KOPT-K1 (cell line): Measurements from ENCODE around the gene DDI2.

ENCODE experiments used
- H3K27ac ChIP-seq: fragments of 200-600 bp; sonication (generic); 2 replicates; pipeline ENCODE4 v1.5.1; 2016; ENCODE audit warnings: antibody characterized with exemption, mild to moderate bottlenecking, low read depth, low read length; ENCODE audit not compliant: poor library complexity, severe bottlenecking
- H3K36me3 ChIP-seq: fragments of 200-600 bp; sonication (generic); 2 replicates; pipeline ENCODE4 v1.5.1; 2017; ENCODE audit warnings: antibody characterized with exemption, mild to moderate bottlenecking, low read length, moderate library complexity; ENCODE audit not compliant: insufficient read depth
- H3K9me3 ChIP-seq: fragments of 200-600 bp; sonication (generic); 2 replicates; pipeline ENCODE4 v1.5.1; 2017; ENCODE audit warnings: antibody characterized with exemption, low read length, mild to moderate bottlenecking; ENCODE audit not compliant: insufficient read depth, poor library complexity, severe bottlenecking

The DDI2 gene

DNA sequence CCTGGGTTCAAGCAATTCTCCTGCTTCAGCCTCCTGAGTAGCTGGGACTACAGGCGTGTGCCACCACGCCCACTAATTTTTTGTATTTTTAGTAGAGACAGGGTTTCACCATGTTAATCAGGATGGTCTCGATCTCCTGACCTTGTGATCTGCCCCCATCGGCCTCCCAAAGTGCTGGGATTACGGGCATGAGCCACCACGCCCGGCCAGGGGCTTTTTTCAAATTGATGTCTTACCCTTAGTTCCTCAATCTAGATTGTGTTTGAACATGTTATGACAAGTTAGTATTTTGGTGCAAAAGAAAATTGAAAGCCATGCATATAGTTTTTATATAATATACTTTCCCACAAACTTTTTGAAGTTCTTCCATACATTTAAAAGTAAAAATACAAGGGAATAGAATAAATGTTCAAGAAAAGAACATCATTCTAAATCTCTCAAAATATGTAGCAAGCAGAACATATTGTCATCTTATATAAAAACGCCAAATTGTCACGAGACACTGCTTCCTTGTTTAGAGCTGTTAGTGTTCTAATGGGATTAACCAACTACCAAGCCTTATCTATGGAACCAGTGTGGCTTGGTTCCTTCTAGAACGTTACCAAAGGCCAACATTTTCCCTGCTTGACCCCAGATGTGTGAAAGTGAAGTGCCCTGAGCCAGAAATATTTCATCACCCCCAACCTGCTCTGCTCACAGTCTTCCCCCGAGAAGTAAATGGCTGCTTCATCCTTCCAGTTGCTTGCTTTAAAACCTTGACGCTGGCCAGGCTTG lies 57.3 kb downstream of the DDI2 start:
- Histone ChIP-seq H3K27ac (no peak overlapping the region), H3K9me3 (no peaks in the 10 kb centered on the region), H3K36me3 (no peaks in the 10 kb centered on the region)

- no peaks in the 10 kb centered on the region for H3K36me3 ChIP-seq
Observed at GRCh38 chr1:15676010-15676409, 58.8 kb downstream of the DDI2 start.

DNA sequence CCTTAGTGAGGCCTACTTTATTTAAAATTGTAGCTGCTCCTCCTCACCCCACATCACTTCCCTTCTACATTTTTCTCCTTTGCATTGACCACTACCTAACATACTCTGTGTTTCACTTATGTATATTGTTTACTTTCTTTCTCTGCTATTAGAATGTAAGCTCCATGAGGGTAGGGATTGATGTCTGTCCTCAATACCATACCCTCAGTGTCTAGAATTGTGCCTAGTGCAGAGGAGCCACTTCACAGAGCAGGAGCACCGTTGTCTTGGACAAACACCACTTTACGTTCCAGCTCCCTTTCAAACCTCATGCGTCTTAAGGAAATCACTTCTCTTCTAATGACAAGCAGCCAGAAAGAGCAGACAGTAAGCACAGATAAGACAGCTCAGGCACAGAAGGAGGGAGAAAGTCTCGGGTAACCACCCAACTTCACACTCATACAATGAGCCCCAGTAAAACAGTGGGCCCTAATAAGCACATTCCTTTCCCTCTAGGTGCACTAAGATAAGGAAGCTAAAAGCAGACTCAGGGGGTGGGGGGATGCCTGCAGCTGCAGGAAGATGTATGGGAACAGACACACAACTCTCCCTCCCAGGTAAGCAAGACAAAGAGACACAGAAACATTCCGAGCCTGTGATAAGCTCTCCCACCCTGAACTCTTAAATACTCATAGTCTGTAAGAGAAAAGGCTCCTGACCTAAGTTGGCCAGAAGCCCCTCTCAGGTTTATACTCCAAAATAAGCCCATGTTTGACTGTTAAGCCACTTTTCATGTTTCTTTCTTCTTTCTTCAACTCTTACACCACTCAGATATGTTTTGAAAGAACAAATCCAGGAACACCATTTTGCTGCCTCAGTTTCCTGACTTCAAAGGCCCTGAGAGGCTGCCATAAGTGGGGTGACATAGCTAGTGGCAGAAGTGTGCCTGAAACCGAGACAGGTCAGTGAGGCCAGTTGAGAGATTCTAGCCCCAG lies 59.7 kb downstream of the DDI2 start:
- H3K9me3 ChIP-seq = no peaks in the 10 kb centered on the region
- H3K36me3 ChIP-seq = no peaks in the 10 kb centered on the region
- H3K27ac ChIP-seq = no peak overlapping the region

More at GRCh38 chr1:15676010-15676409, 58.8 kb downstream of the DDI2 start:
- H3K27ac ChIP-seq = no peak overlapping the region
- H3K9me3 ChIP-seq = no peaks in the 10 kb centered on the region

GRCh38 chr1:15678578-15678977 lies 61.3 kb downstream of the DDI2 start:
- Histone ChIP-seq H3K9me3 (no peaks in the 10 kb centered on the region), H3K27ac (no peak overlapping the region)

GRCh38 chr1:15680131-15680530 lies 62.9 kb downstream of the DDI2 start:
- H3K36me3 ChIP-seq = no peaks in the 10 kb centered on the region
- H3K27ac ChIP-seq = no peak overlapping the region
- H3K9me3 ChIP-seq = no peaks in the 10 kb centered on the region

More at GRCh38 chr1:15678578-15678977, 61.3 kb downstream of the DDI2 start:
- H3K36me3 ChIP-seq = no peaks in the 10 kb centered on the region

DNA sequence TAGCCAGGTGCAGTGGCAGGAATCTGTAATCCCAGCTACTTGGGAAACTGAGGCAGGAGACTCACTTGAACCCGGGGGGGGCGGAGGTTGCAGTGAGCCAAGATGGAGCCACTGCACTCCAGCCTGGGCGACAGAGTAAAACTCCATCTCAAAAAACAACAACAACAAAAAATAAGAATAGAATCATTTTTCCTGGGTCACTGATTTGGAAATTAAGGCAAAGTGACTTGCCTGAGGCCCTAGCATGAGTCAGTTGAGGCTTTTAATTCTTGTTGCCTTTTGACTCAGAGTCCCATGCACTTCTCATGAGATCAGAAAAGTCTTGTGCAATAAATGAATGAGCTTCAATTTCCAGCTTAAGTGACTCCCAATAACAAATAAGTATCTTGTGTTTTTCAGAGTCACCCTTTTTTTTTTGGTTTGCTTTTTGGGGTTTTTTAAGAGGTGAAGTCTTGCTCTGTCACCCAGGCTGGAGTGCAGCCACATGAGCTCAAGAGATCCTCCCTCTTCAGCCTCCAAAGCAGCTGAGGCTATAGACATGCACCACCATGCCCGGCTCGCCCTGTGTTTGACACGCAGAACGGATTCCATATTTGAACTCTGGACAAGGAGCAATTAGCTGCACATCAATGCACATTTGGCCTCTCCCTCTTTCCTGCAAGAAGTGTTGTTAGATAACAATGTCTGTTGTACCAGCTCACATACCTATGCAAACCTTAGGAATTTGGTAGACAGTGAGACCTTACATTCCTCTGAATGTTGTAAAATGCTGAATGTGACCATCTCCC lies 63.5 kb downstream of the DDI2 start:
- Histone ChIP-seq H3K36me3 (no peaks in the 10 kb centered on the region), H3K9me3 (no peaks in the 10 kb centered on the region), H3K27ac (no peak overlapping the region)

- H3K36me3 ChIP-seq = no peaks in the 10 kb centered on the region
- H3K27ac ChIP-seq = no peak overlapping the region
- H3K9me3 ChIP-seq = no peaks in the 10 kb centered on the region
Observed at GRCh38 chr1:15681349-15682292, 64.4 kb downstream of the DDI2 start.

DNA sequence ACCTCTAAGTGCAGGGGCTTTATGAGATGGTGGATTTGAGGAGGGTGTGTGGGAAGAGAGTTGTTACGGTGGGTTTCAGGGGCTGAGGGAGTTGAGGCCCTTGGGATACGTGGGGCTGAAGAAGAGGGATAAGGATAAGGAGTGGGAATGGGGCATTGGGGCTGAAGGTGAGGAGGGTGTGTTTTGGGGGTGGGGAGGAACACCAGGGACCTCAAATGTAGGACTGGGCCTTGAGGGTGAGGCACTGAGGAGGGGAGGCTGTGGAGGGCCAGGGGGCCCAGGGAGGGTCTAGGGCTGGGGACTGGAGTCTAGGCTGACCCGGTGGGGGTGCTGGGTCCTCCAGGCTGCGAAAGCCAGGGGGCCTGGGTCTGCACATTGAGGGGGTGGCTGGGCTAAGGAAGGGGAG lies 65.7 kb downstream of the DDI2 start:
- Histone ChIP-seq H3K36me3 (no peaks in the 10 kb centered on the region), H3K9me3 (no peaks in the 10 kb centered on the region), H3K27ac (no peak overlapping the region)

GRCh38 chr1:15683345-15684039 lies 66.2 kb downstream of the DDI2 start:
- no peaks in the 10 kb centered on the region for H3K36me3 ChIP-seq
- no peaks in the 10 kb centered on the region for H3K9me3 ChIP-seq
- H3K27ac ChIP-seq = peak overlapping the region; percentile 83

DNA sequence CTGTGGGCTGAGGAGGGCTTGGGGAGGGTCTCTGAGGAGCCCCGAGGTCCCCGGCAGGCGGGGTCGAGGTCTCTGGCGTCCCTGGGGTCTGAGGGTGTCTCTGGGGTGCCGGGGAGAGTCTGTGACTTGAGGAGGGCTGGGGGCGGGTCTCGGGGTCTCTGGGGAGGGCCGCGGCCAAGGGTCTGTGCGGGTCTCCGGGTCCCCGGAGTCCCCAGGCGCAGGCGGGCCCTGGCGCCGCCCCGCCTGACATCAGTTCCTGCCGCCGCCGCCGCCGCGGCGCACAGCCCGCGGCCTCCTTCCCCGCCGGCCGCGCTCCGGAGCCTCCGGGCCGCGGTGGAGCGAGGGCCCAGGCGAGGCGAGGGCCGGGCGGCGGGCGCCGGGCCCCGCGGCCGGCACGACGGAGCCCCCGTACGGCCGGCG lies 66.8 kb downstream of the DDI2 start, which contains the start of gene PLEKHM2:
TSS of gene PLEKHM2 (plus strand) at position 279 of the 420 bp plus-strand sequence. CDS start 239 bp downstream, outside the sequence.
- no peaks in the 10 kb centered on the region for H3K9me3 ChIP-seq
- H3K27ac ChIP-seq = peak within 1 kb of the TSS; percentile 83
- H3K36me3 ChIP-seq = no peaks in the 10 kb centered on the region; the same call in 1 of the 2 replicates

GRCh38 chr1:15684468-15685291 lies 67.4 kb downstream of the DDI2 start:
- Histone ChIP-seq H3K27ac (peak overlapping the region; percentile 83), H3K36me3 (peaks cover 5% of the 10 kb centered on the region; the same call in 1 of the 2 replicates), H3K9me3 (no peaks in the 10 kb centered on the region)

DNA sequence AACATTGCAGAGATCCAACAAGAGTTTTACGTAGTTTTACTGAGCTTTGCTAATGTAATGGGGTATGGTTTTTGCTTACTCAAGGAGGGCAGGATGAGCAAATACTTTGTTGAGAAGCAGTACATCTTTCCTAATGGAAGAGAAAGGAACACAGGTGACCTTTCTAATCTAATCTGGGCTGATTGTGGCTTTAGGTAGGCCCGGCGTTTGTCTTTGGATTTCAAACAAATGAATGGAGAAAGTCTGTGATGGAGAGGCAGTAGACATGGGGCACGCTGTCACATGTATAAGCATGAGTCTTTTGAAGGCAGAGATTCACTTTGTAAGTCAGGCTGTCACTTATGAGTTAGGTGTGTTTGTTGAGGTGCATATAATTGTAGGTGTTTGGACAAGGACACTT lies 68.6 kb downstream of the DDI2 start:
- Histone ChIP-seq H3K27ac (no peak overlapping the region), H3K36me3 (peaks cover 5% of the 10 kb centered on the region; the same call in 1 of the 2 replicates), H3K9me3 (no peaks in the 10 kb centered on the region)
